HCT116 (cell line): Measurements from ENCODE around the gene CD59. TPM values are rescaled to one million over a fixed set of nuclear protein-coding genes. Genes with fewer than 3 reads are reported as not detected.

Source experiments
- ATAC-seq: fragments of 200-7000 bp; cut with Tn5 transposase; 2 replicates; pipeline ENCODE4 v1.9.1; 2020; ENCODE audit warnings: mild to moderate bottlenecking, moderate library complexity
- BruUV-seq: library from RNA; stranded (reverse); fragments of 400-500 nt; replicated peaks from 2 replicates; lab custom pipeline; 2021; lab: Mats Ljungman, UMichigan
- CTCF ChIA-PET: fragments of 300-600 bp; sonication (Branson Sonifier 250); formaldehyde crosslinking; loops from one replicate; lab custom pipeline; 2021; ENCODE audit warnings: antibody characterized with exemption; lab: Charles Lee
- POLR2A ChIA-PET: fragments of 300-600, 350-600 bp; sonication (Branson Sonifier 250); formaldehyde crosslinking; loops from one replicate; lab custom pipeline; 2021; ENCODE audit warnings: antibody characterized with exemption; lab: Charles Lee
- RAD21 ChIA-PET, 2 experiments: fragments of 300-600 bp; sonication (Branson Sonifier 250); formaldehyde crosslinking; loops; one replicate each; lab custom pipeline; 2023; ENCODE audit warnings: low total read pairs in 2 of 2; ENCODE audit not compliant: uncharacterized antibody in 2 of 2, unreplicated experiment in 2 of 2, low non-redundant PET in 1 of 2; lab: Charles Lee
- DNase-seq: peaks from one replicate; pipeline ENCODE4 v3.0.0-alpha.2; 2010; ENCODE audit warnings: low read depth, low spot score
- H2AFZ ChIP-seq: fragments of 200-600 bp; shearing (Covaris generic), sonication (generic); 2 replicates; pipeline ENCODE4 v1.6.1; 2017; ENCODE audit warnings: low read depth, mixed run types, mixed read lengths, antibody characterized with exemption, low read length; ENCODE audit not compliant: poor library complexity, severe bottlenecking
- H3K27ac ChIP-seq: 2 replicates; pipeline ENCODE4 v1.5.1; 2012; ENCODE audit warnings: low read depth, low read length
- H3K27me3 ChIP-seq: fragments of 200-600 bp; sonication (generic); 2 replicates; pipeline ENCODE4 v1.6.1; 2016; ENCODE audit warnings: mixed run types, low read length, mixed read lengths; ENCODE audit not compliant: insufficient read depth
- H3K36me3 ChIP-seq, 2 experiments: fragments of 200-500 bp in 1 of 2; fragments of 200-600 bp in 1 of 2; sonication (Bioruptor generic) in 1 of 2; sonication (generic) in 1 of 2; 2 replicates each; pipeline versions ENCODE4 v1.5.1 to v1.6.1; 2014 to 2016; ENCODE audit warnings: low read length in 2 of 2, inconsistent platforms in 1 of 2, mixed read lengths in 1 of 2, mixed run types in 1 of 2; ENCODE audit not compliant: insufficient read depth in 2 of 2, control insufficient read depth in 1 of 2
- H3K4me1 ChIP-seq, 2 experiments: fragments of 200-600 bp in 1 of 2; sonication (generic) in 1 of 2; 2 replicates each; pipeline versions ENCODE4 v1.5.1 to v1.6.1; 2012 to 2017; ENCODE audit warnings: low read length in 2 of 2, inconsistent platforms in 1 of 2, mild to moderate bottlenecking in 1 of 2, mixed read lengths in 1 of 2, mixed run types in 1 of 2, moderate library complexity in 1 of 2; ENCODE audit not compliant: insufficient read depth in 2 of 2, control insufficient read depth in 1 of 2
- H3K4me2 ChIP-seq: fragments of 200-600 bp; sonication (generic); 2 replicates; pipeline ENCODE4 v1.6.1; 2017; ENCODE audit warnings: mixed run types, low read length, mixed read lengths
- H3K4me3 ChIP-seq, 2 experiments: fragments of 200-600 bp in 1 of 2; sonication (generic) in 1 of 2; replicated peaks in 1 of 2; 2 replicates each; pipeline ENCODE4 v1.5.1; 2011 to 2016; ENCODE audit warnings: low read length in 2 of 2, control low read depth in 1 of 2, low read depth in 1 of 2, mild to moderate bottlenecking in 1 of 2, mixed read lengths in 1 of 2, mixed run types in 1 of 2
- H3K79me2 ChIP-seq: fragments of 200-600 bp; sonication (generic); 2 replicates; pipeline ENCODE4 v1.6.1; 2017; ENCODE audit warnings: mild to moderate bottlenecking, mixed run types, low read length, moderate library complexity, mixed read lengths; ENCODE audit not compliant: insufficient read depth
- H3K9ac ChIP-seq: fragments of 200-600 bp; sonication (generic); 2 replicates; pipeline ENCODE4 v1.6.1; 2016; ENCODE audit warnings: low read length, mixed read lengths
- H3K9me2 ChIP-seq: fragments of 200-600 bp; sonication (generic), shearing (Covaris generic); 2 replicates; pipeline ENCODE4 v1.6.1; 2017; ENCODE audit warnings: mixed run types, mild to moderate bottlenecking, moderate library complexity; ENCODE audit not compliant: insufficient read depth
- H3K9me3 ChIP-seq, 2 experiments: fragments of 200-500 bp in 1 of 2; fragments of 200-600 bp in 1 of 2; sonication (Bioruptor generic) in 1 of 2; sonication (generic) in 1 of 2; 2 replicates each; pipeline ENCODE4 v1.6.1; 2014 to 2017; ENCODE audit warnings: low read length in 2 of 2, mixed read lengths in 2 of 2, inconsistent platforms in 1 of 2, low read depth in 1 of 2, mild to moderate bottlenecking in 1 of 2, mixed run types in 1 of 2, moderate library complexity in 1 of 2; ENCODE audit not compliant: control insufficient read depth in 1 of 2, insufficient read depth in 1 of 2
- H4K20me1 ChIP-seq: fragments of 200-600 bp; sonication (generic), shearing (Covaris generic); 2 replicates; pipeline ENCODE4 v1.6.1; 2017; ENCODE audit warnings: mixed run types, mild to moderate bottlenecking, moderate library complexity; ENCODE audit not compliant: insufficient read depth
- CBX3 ChIP-seq: IDR thresholded peaks from 2 replicates; pipeline ENCODE4 v1.6.1; 2012; ENCODE audit warnings: low read depth
- EGR1 ChIP-seq: IDR thresholded peaks from 2 replicates; pipeline ENCODE4 v1.6.1; 2012; ENCODE audit warnings: low read depth
- ELF1 ChIP-seq: IDR thresholded peaks from 2 replicates; pipeline ENCODE4 v1.6.1; 2012; ENCODE audit warnings: low read depth, borderline replicate concordance
- EZH2phosphoT487 ChIP-seq: fragments of 200-600 bp; IDR thresholded peaks from 2 replicates; pipeline ENCODE4 v1.6.1; 2018; ENCODE audit warnings: antibody characterized with exemption, borderline replicate concordance
- POLR2A ChIP-seq: IDR thresholded peaks from 2 replicates; pipeline ENCODE4 v1.7.0; 2011; ENCODE audit warnings: borderline replicate concordance; ENCODE audit not compliant: insufficient read depth, insufficient read length; ENCODE audit errors: extremely low read depth
- POLR2AphosphoS5 ChIP-seq: IDR thresholded peaks from 2 replicates; pipeline ENCODE4 v1.6.1; 2011; ENCODE audit warnings: mild to moderate bottlenecking, low read depth, low read length, moderate library complexity
- SIN3A ChIP-seq: IDR thresholded peaks from 2 replicates; pipeline ENCODE4 v1.6.1; 2012; ENCODE audit warnings: low read depth
- SP1 ChIP-seq: IDR thresholded peaks from 2 replicates; pipeline ENCODE4 v1.6.1; 2012; ENCODE audit warnings: low read depth
- YY1 ChIP-seq: IDR thresholded peaks from 2 replicates; pipeline ENCODE4 v1.6.1; 2011; ENCODE audit warnings: low read length, low read depth, moderate library complexity, mild to moderate bottlenecking; ENCODE audit not compliant: insufficient replicate concordance; ENCODE audit errors: extremely low read depth
- ZFX ChIP-seq: fragments of 450-650 bp; IDR thresholded peaks from 2 replicates; pipeline ENCODE4 v1.6.1; 2017
- ZNF274 ChIP-seq: fragments of 200-500 bp; sonication (Bioruptor generic); IDR thresholded peaks from 2 replicates; pipeline ENCODE4 v1.6.1; 2014; ENCODE audit warnings: mild to moderate bottlenecking, low read depth, low read length, inconsistent platforms
- intact Hi-C: fragments of 100-400 bp; cut with micrococcal nuclease; formaldehyde crosslinking; loops from 2 replicates; pipeline ENCODE4 v1.10.0; 2022
- total RNA-seq: library from RNA; stranded (reverse); gene quantifications from one replicate; pipeline ENCODE4 v1.2.1, GENCODE V29; 2021; ENCODE audit not compliant: unreplicated experiment
- TF ChIP-seq, protein P1 (sequence below): IDR thresholded peaks from 2 replicates; pipeline ENCODE4 v1.6.1; 2012
- TF ChIP-seq, protein P2 (sequence below), 3 experiments: fragments of 200-600 bp in 1 of 3; sonication (generic) in 1 of 3; IDR thresholded peaks in 2 of 3; conservative IDR thresholded peaks in 1 of 3; 2 replicates each; pipeline ENCODE4 v1.5.1; 2012 to 2017; ENCODE audit warnings: low read depth in 2 of 3, low read length in 2 of 3, antibody characterized with exemption in 1 of 3, borderline replicate concordance in 1 of 3, control low read depth in 1 of 3, mild to moderate bottlenecking in 1 of 3, mixed read lengths in 1 of 3, mixed run types in 1 of 3, moderate library complexity in 1 of 3; ENCODE audit not compliant: insufficient read depth in 1 of 3

CD59 gene
- total RNA-seq, 1 experiment from 2014 or later, result 122 TPM

DNA sequence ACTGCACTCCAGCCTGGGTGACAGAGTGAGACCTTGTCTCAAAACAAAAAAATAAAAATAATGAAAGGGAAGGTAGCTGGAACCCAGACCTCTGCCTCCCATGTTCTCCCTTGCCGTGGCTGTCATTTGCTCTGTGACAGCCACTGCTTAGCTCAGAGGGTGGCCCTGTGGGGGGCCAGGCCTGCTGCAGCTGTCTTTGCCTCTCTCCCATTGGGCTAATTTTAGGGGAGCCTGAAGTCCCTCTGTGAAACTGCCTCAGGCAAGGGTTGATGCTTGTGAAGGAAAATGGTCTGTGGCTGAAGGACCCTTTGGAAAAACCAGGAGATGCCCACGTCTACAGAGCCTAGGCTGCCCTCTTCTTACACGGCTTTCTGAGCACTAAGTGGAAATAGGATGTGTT lies 78.5 kb downstream of the CD59 start:
- ChIA-PET CTCF (no interaction called here), POLR2A (no interaction called here), RAD21 (no interaction called here)
- Histone ChIP-seq H3K4me1 (no peaks in the 10 kb centered on the region), H3K9me2 (no peaks in the 10 kb centered on the region), H3K79me2 (no peaks in the 10 kb centered on the region), H3K4me3 (no peak overlapping the region), H4K20me1 (no peaks in the 10 kb centered on the region), H3K27ac (no peak overlapping the region), H2AFZ (no peak overlapping the region), H3K9ac (no peak overlapping the region), H3K36me3 (no peaks in the 10 kb centered on the region), H3K4me2 (no peak overlapping the region), H3K9me3 (no peaks in the 10 kb centered on the region), H3K27me3 (no peaks in the 10 kb centered on the region)
- TF ChIP-seq ELF1 (no peak), EZH2phosphoT487 (no peak), CBX3 (no peak), ZFX (no peak), POLR2AphosphoS5 (no peak), SP1 (no peak), POLR2A (no peak), ZNF274 (no peak), EGR1 (no peak), YY1 (no peak), SIN3A (no peak)
- TF ChIP-seq, protein P1, sequence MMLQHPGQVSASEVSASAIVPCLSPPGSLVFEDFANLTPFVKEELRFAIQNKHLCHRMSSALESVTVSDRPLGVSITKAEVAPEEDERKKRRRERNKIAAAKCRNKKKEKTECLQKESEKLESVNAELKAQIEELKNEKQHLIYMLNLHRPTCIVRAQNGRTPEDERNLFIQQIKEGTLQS, result no peak
- TF ChIP-seq, protein P2, sequence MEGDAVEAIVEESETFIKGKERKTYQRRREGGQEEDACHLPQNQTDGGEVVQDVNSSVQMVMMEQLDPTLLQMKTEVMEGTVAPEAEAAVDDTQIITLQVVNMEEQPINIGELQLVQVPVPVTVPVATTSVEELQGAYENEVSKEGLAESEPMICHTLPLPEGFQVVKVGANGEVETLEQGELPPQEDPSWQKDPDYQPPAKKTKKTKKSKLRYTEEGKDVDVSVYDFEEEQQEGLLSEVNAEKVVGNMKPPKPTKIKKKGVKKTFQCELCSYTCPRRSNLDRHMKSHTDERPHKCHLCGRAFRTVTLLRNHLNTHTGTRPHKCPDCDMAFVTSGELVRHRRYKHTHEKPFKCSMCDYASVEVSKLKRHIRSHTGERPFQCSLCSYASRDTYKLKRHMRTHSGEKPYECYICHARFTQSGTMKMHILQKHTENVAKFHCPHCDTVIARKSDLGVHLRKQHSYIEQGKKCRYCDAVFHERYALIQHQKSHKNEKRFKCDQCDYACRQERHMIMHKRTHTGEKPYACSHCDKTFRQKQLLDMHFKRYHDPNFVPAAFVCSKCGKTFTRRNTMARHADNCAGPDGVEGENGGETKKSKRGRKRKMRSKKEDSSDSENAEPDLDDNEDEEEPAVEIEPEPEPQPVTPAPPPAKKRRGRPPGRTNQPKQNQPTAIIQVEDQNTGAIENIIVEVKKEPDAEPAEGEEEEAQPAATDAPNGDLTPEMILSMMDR (IDR thresholded peaks at IDR 0.05 in 2 of 3, conservative IDR thresholded peaks at IDR 0.05 in 1 of 3; ENCODE audit: borderline replicate concordance in 1 of 3, insufficient read depth in 1 of 3, low read depth in 2 of 3, low read length in 2 of 3), result no peak
- DNase-seq (no peak), ATAC-seq (no peak)
- intact Hi-C loops, result no loop called here
- BruUV-seq, result no TSS peak
